H9 (cell line): ENCODE measurements around the gene AMDHD2. TPM values are rescaled to one million over a fixed set of nuclear protein-coding genes. Genes with fewer than 3 reads are reported as not detected.
A peak's percentile ranks its signal among the peaks of the same experiment; 100 is the strongest.

Source experiments
- DNase-seq: peaks from one replicate; pipeline ENCODE4 v3.0.0-alpha.2; 2017
- H2AFZ ChIP-seq: one replicate; pipeline ENCODE4 v1.6.1; 2013; ENCODE audit warnings: mild to moderate bottlenecking, low read length, control low read depth, moderate library complexity
- H2AK5ac ChIP-seq: 2 replicates; pipeline ENCODE4 v1.6.1; 2013; ENCODE audit warnings: low read length, control low read depth, mixed read lengths; ENCODE audit not compliant: insufficient read length
- H2BK120ac ChIP-seq: one replicate; pipeline ENCODE4 v1.6.1; 2013; ENCODE audit warnings: low read depth, mild to moderate bottlenecking, low read length, control low read depth, inconsistent platforms; ENCODE audit not compliant: poor library complexity, severe bottlenecking
- H2BK12ac ChIP-seq: 2 replicates; pipeline ENCODE4 v1.6.1; 2013; ENCODE audit warnings: low read length, control low read depth, mixed read lengths, low read depth; ENCODE audit not compliant: insufficient read length
- H2BK15ac ChIP-seq: 2 replicates; pipeline ENCODE4 v1.6.1; 2013; ENCODE audit warnings: low read depth, low read length, control low read depth
- H2BK20ac ChIP-seq: one replicate; pipeline ENCODE4 v1.6.1; 2013; ENCODE audit warnings: low read depth, mild to moderate bottlenecking, low read length, control low read depth, inconsistent platforms; ENCODE audit not compliant: poor library complexity, severe bottlenecking
- H2BK5ac ChIP-seq: 2 replicates; pipeline ENCODE4 v1.6.1; 2013; ENCODE audit warnings: low read length, control low read depth, mixed read lengths; ENCODE audit not compliant: insufficient read length
- H3K14ac ChIP-seq: 2 replicates; pipeline ENCODE4 v1.6.1; 2013; ENCODE audit warnings: low read length, control low read depth; ENCODE audit not compliant: insufficient read depth
- H3K18ac ChIP-seq: 2 replicates; pipeline ENCODE4 v1.6.1; 2013; ENCODE audit warnings: low read depth, mild to moderate bottlenecking, mixed read lengths, low read length, control low read depth; ENCODE audit not compliant: insufficient read length
- H3K23ac ChIP-seq: 2 replicates; pipeline ENCODE4 v1.6.1; 2013; ENCODE audit warnings: low read length, control low read depth, mixed read lengths, low read depth; ENCODE audit not compliant: insufficient read length
- H3K23me2 ChIP-seq: 2 replicates; pipeline ENCODE4 v1.6.1; 2013; ENCODE audit warnings: low read depth, mild to moderate bottlenecking, mixed read lengths, low read length, control low read depth; ENCODE audit not compliant: insufficient read length, poor library complexity, severe bottlenecking
- H3K27ac ChIP-seq: 2 replicates; pipeline ENCODE4 v1.5.1; 2013; ENCODE audit warnings: low read length, control low read depth, mixed read lengths, low read depth; ENCODE audit not compliant: insufficient read length
- H3K27me3 ChIP-seq: 2 replicates; pipeline ENCODE4 v1.6.1; 2013; ENCODE audit warnings: low read length, control low read depth, inconsistent platforms; ENCODE audit not compliant: insufficient read depth
- H3K4ac ChIP-seq: 2 replicates; pipeline ENCODE4 v1.6.1; 2013; ENCODE audit warnings: low read depth, mild to moderate bottlenecking, control low read depth, inconsistent platforms, low read length, moderate library complexity
- H3K4me1 ChIP-seq: 2 replicates; pipeline ENCODE4 v1.6.1; 2013; ENCODE audit warnings: low read length, control low read depth, inconsistent platforms; ENCODE audit not compliant: insufficient read depth
- H3K4me2 ChIP-seq: 2 replicates; pipeline ENCODE4 v1.6.1; 2013; ENCODE audit warnings: low read length, control low read depth, mixed read lengths; ENCODE audit not compliant: insufficient read length, insufficient read depth
- H3K56ac ChIP-seq: 2 replicates; pipeline ENCODE4 v1.6.1; 2013; ENCODE audit warnings: low read depth, mild to moderate bottlenecking, mixed read lengths, low read length, control low read depth; ENCODE audit not compliant: insufficient read length
- H3K79me1 ChIP-seq: 2 replicates; pipeline ENCODE4 v1.6.1; 2013; ENCODE audit warnings: low read depth, mild to moderate bottlenecking, moderate library complexity, low read length, control low read depth, inconsistent platforms; ENCODE audit not compliant: insufficient read depth, poor library complexity, severe bottlenecking
- H3K79me2 ChIP-seq: 2 replicates; pipeline ENCODE4 v1.6.1; 2013; ENCODE audit warnings: low read length, control low read depth, inconsistent platforms; ENCODE audit not compliant: insufficient read depth
- H3K9ac ChIP-seq: 2 replicates; pipeline ENCODE4 v1.6.1; 2013; ENCODE audit warnings: low read length, control low read depth, mixed read lengths; ENCODE audit not compliant: insufficient read length; ENCODE audit errors: extremely low read depth
- H3K9me3 ChIP-seq: one replicate; pipeline ENCODE4 v1.6.1; 2013; ENCODE audit warnings: low read depth, low read length, inconsistent platforms; ENCODE audit not compliant: control insufficient read depth
- H3T11ph ChIP-seq: one replicate; pipeline ENCODE4 v1.6.1; 2013; ENCODE audit warnings: mild to moderate bottlenecking, low read length, control low read depth, inconsistent platforms
- H4K20me1 ChIP-seq: one replicate; pipeline ENCODE4 v1.6.1; 2013; ENCODE audit not compliant: control insufficient read depth, insufficient read length, insufficient read depth
- H4K5ac ChIP-seq: 2 replicates; pipeline ENCODE4 v1.6.1; 2013; ENCODE audit warnings: low read depth, mild to moderate bottlenecking, mixed read lengths, low read length, control low read depth; ENCODE audit not compliant: insufficient read length
- H4K8ac ChIP-seq: replicated peaks from 2 replicates; pipeline ENCODE4 v1.6.1; 2013; ENCODE audit warnings: low read length, control low read depth, mixed read lengths, low read depth; ENCODE audit not compliant: insufficient read length
- H4K91ac ChIP-seq: 2 replicates; pipeline ENCODE4 v1.6.1; 2013; ENCODE audit warnings: low read depth, mild to moderate bottlenecking, moderate library complexity, mixed read lengths, low read length, control low read depth; ENCODE audit not compliant: insufficient read length
- H3K27ac Mint-ChIP-seq, 3 experiments: 2 replicates in 2 of 3; 3 replicates in 1 of 3; pipeline ENCODE4 v1.8.0; 2020 to 2021; ENCODE audit warnings: mixed read lengths in 3 of 3, mild to moderate bottlenecking in 1 of 3, moderate library complexity in 1 of 3
- H3K27me3 Mint-ChIP-seq: 2 replicates; pipeline ENCODE4 v1.8.0; 2021; ENCODE audit warnings: low read depth, mild to moderate bottlenecking, moderate library complexity, mixed read lengths
- H3K36me3 Mint-ChIP-seq, 3 experiments: 2 replicates in 2 of 3; 3 replicates in 1 of 3; pipeline ENCODE4 v1.8.0; 2020 to 2021; ENCODE audit warnings: low read depth in 3 of 3, mixed read lengths in 3 of 3; ENCODE audit not compliant: insufficient read depth in 1 of 3
- H3K4me1 Mint-ChIP-seq, 2 experiments: 2 replicates each; pipeline ENCODE4 v1.8.0; 2020; ENCODE audit warnings: mixed read lengths in 2 of 2
- H3K4me3 Mint-ChIP-seq, 2 experiments: 2 replicates in 1 of 2; 3 replicates in 1 of 2; pipeline ENCODE4 v1.8.0; 2020 to 2021; ENCODE audit warnings: mild to moderate bottlenecking in 2 of 2, mixed read lengths in 2 of 2, moderate library complexity in 1 of 2
- H3K9me3 Mint-ChIP-seq, 2 experiments: 2 replicates in 1 of 2; 3 replicates in 1 of 2; pipeline ENCODE4 v1.8.0; 2020; ENCODE audit warnings: mild to moderate bottlenecking in 2 of 2, mixed read lengths in 2 of 2, moderate library complexity in 1 of 2
- WGBS: extraction: QIAGEN DNeasy Blood & Tissue Kit; methylation state at CpG from one replicate; pipeline ENCODE4 v1.1.7; 2013; ENCODE audit warnings: missing lambda C conversion rate, low lambda C conversion rate, mixed read lengths; ENCODE audit not compliant: insufficient read length; ENCODE audit errors: extremely low coverage; 5-methylcytosine and 5-hydroxymethylcytosine counted together
- total RNA-seq: library from RNA; stranded (reverse); gene quantifications from 2 replicates; pipeline ENCODE4 v1.2.1, GENCODE V29; 2021
- TF ChIP-seq, protein P1 (sequence below): fragments of 200-600 bp; sonication (generic); conservative IDR thresholded peaks from 3 replicates; pipeline ENCODE4 v1.8.0; 2021; ENCODE audit warnings: antibody characterized with exemption, mild to moderate bottlenecking

AMDHD2 gene
- total RNA-seq, 1 experiment from 2014 or later, result 61.5 TPM

DNA sequence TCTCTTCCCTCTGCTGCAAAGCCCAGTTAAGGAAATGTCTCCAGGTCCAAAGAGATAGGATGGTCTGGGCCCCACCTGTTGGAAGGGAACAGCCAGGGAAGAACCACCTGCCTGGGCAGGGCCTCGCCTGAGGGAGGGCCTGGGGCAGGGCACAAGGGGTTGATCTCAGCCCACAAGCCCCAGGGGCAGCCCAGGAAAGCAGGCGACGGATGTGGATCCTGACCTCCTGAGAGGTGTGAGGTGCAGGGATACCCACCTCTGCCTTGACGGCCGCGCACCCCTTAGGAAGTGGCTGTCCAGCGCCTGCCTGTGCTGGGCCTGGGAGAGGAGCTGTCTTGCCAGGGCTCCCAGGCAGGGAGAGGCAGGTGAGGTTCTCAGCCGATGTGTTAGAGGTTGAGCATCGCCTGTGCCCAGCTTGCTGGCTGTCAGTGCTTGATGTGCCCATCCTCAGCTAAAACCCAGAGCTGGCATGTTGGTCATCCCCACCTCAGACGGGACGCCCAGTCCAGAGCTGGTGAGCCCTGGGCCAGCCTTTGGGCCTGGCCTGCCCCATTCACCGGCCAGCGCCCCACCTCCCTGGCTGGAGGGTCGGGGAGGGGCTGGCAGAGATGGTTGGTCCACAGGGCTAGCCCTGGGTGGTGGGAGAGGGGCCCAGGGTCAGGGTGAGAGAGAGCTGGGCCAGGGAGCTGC lies 10.6 kb downstream of the AMDHD2 start:
- Histone ChIP-seq H3K27me3 (no peaks in the 10 kb centered on the region), H4K5ac (no peak overlapping the region), H2BK5ac (no peak overlapping the region), H4K91ac (no peak overlapping the region), H3K9ac (no peak overlapping the region), H3K23me2 (peaks cover 10% of the 10 kb centered on the region), H2BK20ac (no peak overlapping the region), H3K14ac (no peak overlapping the region), H2BK12ac (no peak overlapping the region), H3K9me3 (no peaks in the 10 kb centered on the region), H3K79me1 (no peaks in the 10 kb centered on the region), H3K4ac (no peak overlapping the region), H3T11ph (no peak overlapping the region), H2BK15ac (no peak overlapping the region), H3K23ac (no peak overlapping the region), H2BK120ac (no peak overlapping the region), H3K4me1 (no peaks in the 10 kb centered on the region), H3K56ac (no peak overlapping the region), H2AK5ac (no peak overlapping the region), H4K20me1 (no peaks in the 10 kb centered on the region), H3K18ac (no peak overlapping the region), H3K27ac (no peak overlapping the region), H3K79me2 (no peaks in the 10 kb centered on the region), H2AFZ (no peak overlapping the region), H3K4me2 (peak overlapping the region; percentile 78), H4K8ac (no peak overlapping the region)
- peak overlapping the region; percentile 79 to 98 for H3K4me3 Mint-ChIP-seq
- WGBS, result no CpG with 5 or more reads among the region's 14 CpGs
- TF ChIP-seq, protein P1, sequence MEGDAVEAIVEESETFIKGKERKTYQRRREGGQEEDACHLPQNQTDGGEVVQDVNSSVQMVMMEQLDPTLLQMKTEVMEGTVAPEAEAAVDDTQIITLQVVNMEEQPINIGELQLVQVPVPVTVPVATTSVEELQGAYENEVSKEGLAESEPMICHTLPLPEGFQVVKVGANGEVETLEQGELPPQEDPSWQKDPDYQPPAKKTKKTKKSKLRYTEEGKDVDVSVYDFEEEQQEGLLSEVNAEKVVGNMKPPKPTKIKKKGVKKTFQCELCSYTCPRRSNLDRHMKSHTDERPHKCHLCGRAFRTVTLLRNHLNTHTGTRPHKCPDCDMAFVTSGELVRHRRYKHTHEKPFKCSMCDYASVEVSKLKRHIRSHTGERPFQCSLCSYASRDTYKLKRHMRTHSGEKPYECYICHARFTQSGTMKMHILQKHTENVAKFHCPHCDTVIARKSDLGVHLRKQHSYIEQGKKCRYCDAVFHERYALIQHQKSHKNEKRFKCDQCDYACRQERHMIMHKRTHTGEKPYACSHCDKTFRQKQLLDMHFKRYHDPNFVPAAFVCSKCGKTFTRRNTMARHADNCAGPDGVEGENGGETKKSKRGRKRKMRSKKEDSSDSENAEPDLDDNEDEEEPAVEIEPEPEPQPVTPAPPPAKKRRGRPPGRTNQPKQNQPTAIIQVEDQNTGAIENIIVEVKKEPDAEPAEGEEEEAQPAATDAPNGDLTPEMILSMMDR, result no peak
- peaks cover 4% of the 10 kb centered on the region; the same call in 1 of the 2 replicates for H3K27me3 Mint-ChIP-seq
- peak overlapping the region; percentile 40 to 83 (median 40); a peak in 4 of 7 replicates for H3K27ac Mint-ChIP-seq
- DNase-seq, result no peak
- H3K36me3 Mint-ChIP-seq, result peaks cover 4 to 24% (median 8%) of the 10 kb centered on the region in 3 experiments; a peak in 6 of 7 replicates
- peaks cover 4 to 11% of the 10 kb centered on the region in 2 experiments for H3K4me1 Mint-ChIP-seq
- H3K9me3 Mint-ChIP-seq, result peaks cover 0 to 2% of the 10 kb centered on the region in 2 experiments; a peak in 1 of 5 replicates
